ENCODE results near the gene NKAIN4.
A peak's percentile ranks its signal among the peaks of the same experiment; 100 is the strongest.

The NKAIN4 gene

GRCh38 chr20:63218701-63219446, 35.4 kb downstream of the NKAIN4 start:
- H3F3A ChIP-seq (ENCODE audit: insufficient read depth, low read length): no peaks in the 10 kb centered on the region
- H3K79me2 ChIP-seq (ENCODE audit: low read length): peaks cover 18% of the 10 kb centered on the region
- H3K9me3 ChIP-seq (replicated peaks; ENCODE audit: insufficient read depth, low read length): no peaks in the 10 kb centered on the region
- H3K9me2 ChIP-seq (replicated peaks; ENCODE audit: insufficient read depth, low read length): no peaks in the 10 kb centered on the region
- TF ChIP-seq EZH2phosphoT487 (IDR thresholded peaks at IDR 0.05; ENCODE audit: low read length) (no peak), EZH2 (optimal IDR thresholded peaks at IDR 0.05; ENCODE audit: low read depth, low read length) (no peak), CTCF (IDR thresholded peaks at IDR 0.05; ENCODE audit: low read length) (no peak; the same call in 1 of the 2 replicates)
- no peak for DNase-seq
- H3K4me1 ChIP-seq (ENCODE audit: low read length): peaks cover 13% of the 10 kb centered on the region
- peaks cover 50% of the 10 kb centered on the region for H3K27me3 ChIP-seq (replicated peaks; ENCODE audit: insufficient read depth, low read length)
- H3K27ac ChIP-seq (ENCODE audit: low read length): no peak overlapping the region
- H2AFZ ChIP-seq (ENCODE audit: low read length): no peak overlapping the region
- H4K20me1 ChIP-seq (ENCODE audit: insufficient read depth, low read length): 0 out of 2 replicates have a peak, but pooled peaks cover 6% of the 10 kb centered on the region
- H3K4me3 ChIP-seq (ENCODE audit: low read length): no peak overlapping the region
- H3K4me2 ChIP-seq (ENCODE audit: low read depth, low read length): no peak overlapping the region
- H3K9ac ChIP-seq (ENCODE audit: low read length): no peak overlapping the region
- no peaks in the 10 kb centered on the region; the same call in 1 of the 2 replicates for H3K36me3 ChIP-seq (replicated peaks; ENCODE audit: insufficient read depth, low read length)

- Histone ChIP-seq H3K9ac (ENCODE audit: low read length) (no peak overlapping the region), H3K27ac (ENCODE audit: low read length) (no peak overlapping the region), H2AFZ (ENCODE audit: low read length) (no peak overlapping the region), H3K4me1 (ENCODE audit: low read length) (peaks cover 13% of the 10 kb centered on the region), H3K9me2 (replicated peaks; ENCODE audit: insufficient read depth, low read length) (no peaks in the 10 kb centered on the region), H3K79me2 (ENCODE audit: low read length) (peaks cover 30% of the 10 kb centered on the region), H3K27me3 (replicated peaks; ENCODE audit: insufficient read depth, low read length) (peaks cover 38% of the 10 kb centered on the region), H3K4me2 (ENCODE audit: low read depth, low read length) (no peak overlapping the region), H3K36me3 (replicated peaks; ENCODE audit: insufficient read depth, low read length) (peaks cover 2% of the 10 kb centered on the region; the same call in 1 of the 2 replicates), H3K4me3 (ENCODE audit: low read length) (no peak overlapping the region), H3K9me3 (replicated peaks; ENCODE audit: insufficient read depth, low read length) (no peaks in the 10 kb centered on the region), H4K20me1 (ENCODE audit: insufficient read depth, low read length) (peaks cover 6% of the 10 kb centered on the region; the same call in 1 of the 2 replicates), H3F3A (ENCODE audit: insufficient read depth, low read length) (no peaks in the 10 kb centered on the region)
- DNase-seq: no peak
- no peak for TF ChIP-seq CTCF (IDR thresholded peaks at IDR 0.05; ENCODE audit: low read length)
- TF ChIP-seq EZH2phosphoT487 (IDR thresholded peaks at IDR 0.05; ENCODE audit: low read length): no peak
- TF ChIP-seq EZH2 (optimal IDR thresholded peaks at IDR 0.05; ENCODE audit: low read depth, low read length): no peak
Measured at GRCh38 chr20:63217706-63218105, 36.6 kb downstream of the NKAIN4 start.

- Histone ChIP-seq H3K9me3 (replicated peaks; ENCODE audit: insufficient read depth, low read length) (no peaks in the 10 kb centered on the region), H3K4me2 (ENCODE audit: low read depth, low read length) (peak overlapping the region; percentile 100), H3K79me2 (ENCODE audit: low read length) (peaks cover 37% of the 10 kb centered on the region), H3K9ac (ENCODE audit: low read length) (peak overlapping the region; percentile 79), H3K4me1 (ENCODE audit: low read length) (peaks cover 13% of the 10 kb centered on the region), H3K36me3 (replicated peaks; ENCODE audit: insufficient read depth, low read length) (peaks cover 5% of the 10 kb centered on the region; the same call in 1 of the 2 replicates), H2AFZ (ENCODE audit: low read length) (peak overlapping the region; percentile 99), H3K9me2 (replicated peaks; ENCODE audit: insufficient read depth, low read length) (no peaks in the 10 kb centered on the region), H3K27ac (ENCODE audit: low read length) (no peak overlapping the region), H3F3A (ENCODE audit: insufficient read depth, low read length) (no peaks in the 10 kb centered on the region), H3K4me3 (ENCODE audit: low read length) (peak overlapping the region; percentile 80; the same call in 1 of the 2 replicates), H3K27me3 (replicated peaks; ENCODE audit: insufficient read depth, low read length) (peaks cover 31% of the 10 kb centered on the region), H4K20me1 (ENCODE audit: insufficient read depth, low read length) (peaks cover 11% of the 10 kb centered on the region; the same call in 1 of the 2 replicates)
- no peak for DNase-seq
- TF ChIP-seq EZH2 (optimal IDR thresholded peaks at IDR 0.05; ENCODE audit: low read depth, low read length) (no peak), CTCF (IDR thresholded peaks at IDR 0.05; ENCODE audit: low read length) (no peak), EZH2phosphoT487 (IDR thresholded peaks at IDR 0.05; ENCODE audit: low read length) (no peak)
Measured at GRCh38 chr20:63216849-63217471, 37.3 kb downstream of the NKAIN4 start.
